Choroid plexus epithelial cell (primary cell): ENCODE results near the gene TMEM156.
A peak's percentile ranks its signal among the peaks of the same experiment; 100 is the strongest.

Source experiments
- DNase-seq: peaks from one replicate; pipeline ENCODE4 v3.0.0-alpha.2; 2010; ENCODE audit warnings: low read depth
- H3K4me3 ChIP-seq: 2 replicates; pipeline ENCODE4 v1.5.1; 2011; ENCODE audit warnings: low read depth, mild to moderate bottlenecking, control low read depth, low read length, moderate library complexity
- TF ChIP-seq, protein P1 (sequence below): conservative IDR thresholded peaks from 2 replicates; pipeline ENCODE4 v1.5.1; 2011; ENCODE audit warnings: low read depth, mild to moderate bottlenecking, control low read depth, inconsistent platforms, low read length, moderate library complexity

Gene TMEM156

DNA sequence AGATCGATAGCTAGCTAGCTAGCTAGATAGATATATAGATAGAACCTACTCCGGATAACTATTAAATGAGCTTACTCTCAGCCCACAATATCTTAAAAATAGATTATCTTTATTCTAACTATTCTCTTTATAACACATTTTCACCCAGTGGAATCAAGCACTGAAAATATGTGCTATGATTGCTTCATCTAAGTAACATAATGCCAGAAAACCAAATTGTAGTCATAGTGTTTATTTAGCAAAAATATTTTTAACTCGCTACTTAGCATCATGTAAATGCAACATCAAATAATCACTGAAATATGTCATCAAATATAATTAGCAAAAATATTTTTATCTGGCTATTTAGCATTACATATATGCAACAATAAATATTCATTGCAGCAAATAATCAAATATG, 1.5 kb downstream of the TMEM156 start:
- peak overlapping the region; percentile 48 for H3K4me3 ChIP-seq

DNA sequence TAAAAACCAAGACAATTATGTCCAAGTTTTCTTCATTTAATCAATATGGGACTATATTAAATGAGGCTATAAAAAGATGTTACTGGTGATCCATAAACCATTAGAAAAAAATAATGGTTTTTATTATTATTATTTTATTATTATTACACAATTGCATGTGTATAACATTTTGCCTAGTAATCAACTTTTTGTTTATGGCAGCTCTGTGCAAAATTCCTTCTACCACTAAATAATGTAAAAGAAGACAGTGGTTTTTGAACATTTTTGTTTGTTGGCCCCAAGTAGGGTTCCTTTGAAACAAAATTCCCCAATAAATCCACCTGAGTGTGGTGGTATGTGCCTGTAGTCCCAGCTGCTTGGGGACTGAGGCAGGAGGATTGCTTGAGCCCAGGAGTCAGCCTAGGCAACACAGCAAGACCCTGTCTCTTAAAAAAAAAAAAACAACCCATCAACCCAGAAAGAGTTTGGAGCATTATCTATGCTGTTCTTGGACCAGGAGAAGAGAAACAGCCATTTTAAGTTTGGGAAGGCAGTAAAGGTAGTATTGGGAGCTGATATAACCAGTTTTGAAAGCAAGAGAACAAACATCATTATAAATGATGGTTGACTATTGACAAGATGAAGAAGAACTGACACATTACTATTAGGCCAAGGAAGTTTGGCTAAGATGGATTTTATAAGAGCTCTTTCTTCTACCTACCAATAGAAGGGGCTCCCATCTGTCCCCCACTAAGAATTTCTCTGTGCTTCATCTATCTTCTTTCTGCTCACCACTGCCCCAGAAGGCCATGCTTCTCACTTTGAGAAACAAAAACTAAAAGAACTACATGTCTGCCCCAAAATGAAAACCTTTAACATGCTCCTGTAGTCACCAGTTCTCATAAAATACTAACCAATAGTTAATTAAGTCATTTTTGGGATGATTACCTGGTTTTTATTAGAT, 2.2 kb downstream of the TMEM156 start:
- TF ChIP-seq, protein P1, sequence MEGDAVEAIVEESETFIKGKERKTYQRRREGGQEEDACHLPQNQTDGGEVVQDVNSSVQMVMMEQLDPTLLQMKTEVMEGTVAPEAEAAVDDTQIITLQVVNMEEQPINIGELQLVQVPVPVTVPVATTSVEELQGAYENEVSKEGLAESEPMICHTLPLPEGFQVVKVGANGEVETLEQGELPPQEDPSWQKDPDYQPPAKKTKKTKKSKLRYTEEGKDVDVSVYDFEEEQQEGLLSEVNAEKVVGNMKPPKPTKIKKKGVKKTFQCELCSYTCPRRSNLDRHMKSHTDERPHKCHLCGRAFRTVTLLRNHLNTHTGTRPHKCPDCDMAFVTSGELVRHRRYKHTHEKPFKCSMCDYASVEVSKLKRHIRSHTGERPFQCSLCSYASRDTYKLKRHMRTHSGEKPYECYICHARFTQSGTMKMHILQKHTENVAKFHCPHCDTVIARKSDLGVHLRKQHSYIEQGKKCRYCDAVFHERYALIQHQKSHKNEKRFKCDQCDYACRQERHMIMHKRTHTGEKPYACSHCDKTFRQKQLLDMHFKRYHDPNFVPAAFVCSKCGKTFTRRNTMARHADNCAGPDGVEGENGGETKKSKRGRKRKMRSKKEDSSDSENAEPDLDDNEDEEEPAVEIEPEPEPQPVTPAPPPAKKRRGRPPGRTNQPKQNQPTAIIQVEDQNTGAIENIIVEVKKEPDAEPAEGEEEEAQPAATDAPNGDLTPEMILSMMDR = peak; percentile 29
- peak overlapping the region; percentile 48 for H3K4me3 ChIP-seq
- DNase-seq = peak; percentile 58

More for the DNA sequence above, 1.5 kb downstream of the TMEM156 start:
- DNase-seq = peak; percentile 57
- TF ChIP-seq, protein P1 = no peak

DNA sequence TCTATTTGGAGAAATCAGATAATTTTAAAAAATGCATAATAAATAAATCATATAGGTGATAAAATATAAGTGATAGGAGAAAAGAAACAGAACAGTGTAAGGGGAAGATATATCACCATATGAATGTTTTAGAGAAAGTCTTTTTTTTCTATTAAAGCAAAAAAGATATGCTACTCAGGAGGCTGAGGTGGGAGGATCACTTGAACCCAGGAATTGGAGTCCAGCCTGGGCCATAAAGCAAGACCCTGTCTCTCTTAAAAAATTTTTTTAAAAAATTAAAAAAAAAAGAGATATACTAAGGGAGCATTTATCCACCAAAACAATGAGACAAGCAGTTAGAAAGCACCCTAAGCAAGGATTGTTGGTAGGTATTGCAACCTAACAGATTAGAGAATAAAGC, 6.1 kb downstream of the TMEM156 start:
- no peak overlapping the region for H3K4me3 ChIP-seq
- TF ChIP-seq, protein P1 = no peak
- no peak for DNase-seq

DNA sequence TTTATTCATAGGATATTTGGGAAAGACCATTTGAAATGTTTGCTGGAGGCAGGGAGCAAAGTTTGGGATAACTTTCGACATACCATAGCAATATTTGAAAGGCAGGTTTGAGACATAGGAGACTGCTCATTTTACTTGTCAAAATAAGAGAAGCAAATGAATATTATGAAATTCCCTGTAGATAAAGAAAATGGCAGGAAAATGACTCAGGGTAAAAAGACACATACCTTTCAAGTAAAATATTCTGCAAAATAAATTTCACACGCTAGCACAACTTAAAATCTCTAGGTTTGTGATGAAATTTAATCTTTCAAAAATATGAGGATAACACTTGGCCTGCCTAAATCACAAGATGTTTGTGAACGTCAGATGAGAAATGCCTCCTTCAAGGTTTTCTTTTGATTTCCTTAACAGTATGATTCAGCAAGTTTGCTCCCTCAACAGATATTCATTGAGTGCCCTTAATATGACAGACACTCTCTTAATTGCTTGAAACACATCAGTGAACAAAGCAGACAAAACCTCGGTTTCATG, 6.6 kb downstream of the TMEM156 start:
- peak; percentile 84 for DNase-seq
- no peak overlapping the region for H3K4me3 ChIP-seq
- TF ChIP-seq, protein P1 = no peak

DNA sequence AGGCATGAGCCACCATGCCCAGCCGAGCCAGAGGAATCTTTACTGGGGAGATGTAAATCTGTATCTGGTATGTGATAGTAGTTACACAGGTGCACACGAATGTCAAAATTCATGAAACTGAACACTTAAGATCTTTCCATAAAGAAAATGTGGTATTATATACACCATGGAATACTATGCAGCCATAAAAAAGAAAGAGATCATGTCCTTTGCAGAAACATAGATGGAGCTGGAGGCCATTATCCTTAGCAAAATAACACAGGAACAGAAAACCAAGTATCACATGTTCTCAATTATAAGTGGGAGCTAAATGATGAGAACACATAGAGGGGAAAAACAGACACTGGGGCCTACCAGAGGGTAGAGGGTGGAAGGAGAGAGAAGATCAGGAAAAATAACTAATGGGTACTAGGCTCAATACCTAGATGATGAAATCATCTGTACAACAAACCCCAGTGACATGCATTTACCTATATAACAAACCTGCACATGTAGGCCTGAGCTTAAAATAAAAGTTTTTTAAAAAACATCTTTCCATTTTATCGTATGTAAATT, 7.8 kb downstream of the TMEM156 start:
- no peak overlapping the region for H3K4me3 ChIP-seq
- TF ChIP-seq, protein P1 = no peak
- DNase-seq = no peak

DNA sequence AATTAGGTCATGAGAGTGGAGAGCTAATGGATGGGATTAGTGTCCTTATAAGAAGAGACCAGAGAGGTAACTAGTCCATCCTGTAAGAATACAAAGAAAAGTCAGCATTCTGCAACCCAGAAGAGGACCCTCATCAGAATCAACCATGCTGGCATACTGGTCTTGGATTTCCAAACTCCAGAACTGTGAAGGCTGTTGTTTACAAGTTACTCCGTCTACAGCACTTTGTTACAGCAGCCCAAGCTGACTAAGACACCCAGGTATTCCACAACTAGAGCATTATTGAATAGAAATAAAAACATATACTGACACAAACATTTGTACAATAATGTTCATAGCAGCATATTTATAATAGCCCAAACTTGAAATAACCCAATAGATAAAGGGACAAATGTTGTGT, 9.2 kb downstream of the TMEM156 start:
- H3K4me3 ChIP-seq = no peak overlapping the region
- TF ChIP-seq, protein P1 = no peak
- DNase-seq = peak; percentile 69
